HepG2 (cell line): ENCODE measurements around the gene AADACL2.

Experiments
- CTCF ChIP-seq: sonication (generic); formaldehyde crosslinking; IDR thresholded peaks from 2 replicates; pipeline ENCODE4 v1.5.0; 2020; ENCODE audit warnings: mild to moderate bottlenecking, missing genetic modification reagents, moderate library complexity
- HNRNPK ChIP-seq: fragments of 200-400 bp; formaldehyde crosslinking; IDR thresholded peaks from 2 replicates; pipeline ENCODE4 v1.6.1; 2018; ENCODE audit warnings: low read length, low read depth, moderate library complexity, mild to moderate bottlenecking; ENCODE audit not compliant: poor library complexity, severe bottlenecking
- NCOA5 ChIP-seq: sonication (generic); formaldehyde crosslinking; IDR thresholded peaks from 2 replicates; pipeline ENCODE4 v1.4.0; 2020; ENCODE audit warnings: missing genetic modification reagents
- POLR2A ChIP-seq, 2 experiments: IDR thresholded peaks; 2 replicates each; pipeline ENCODE4 v1.6.1; 2011; ENCODE audit warnings: low read depth in 2 of 2, low read length in 2 of 2, mild to moderate bottlenecking in 1 of 2, moderate library complexity in 1 of 2; ENCODE audit not compliant: insufficient read depth in 1 of 2
- POLR2AphosphoS5 ChIP-seq: IDR thresholded peaks from 2 replicates; pipeline ENCODE4 v1.6.1; 2012; ENCODE audit warnings: low read depth, low read length
- PRMT3 ChIP-seq: sonication (generic); formaldehyde crosslinking; IDR thresholded peaks from 2 replicates; pipeline ENCODE4 v1.8.1; 2022; ENCODE audit warnings: low read depth, mild to moderate bottlenecking, moderate library complexity, missing genetic modification reagents, borderline replicate concordance
- REPIN1 ChIP-seq: sonication (generic); formaldehyde crosslinking; IDR thresholded peaks from 2 replicates; pipeline ENCODE4 v1.8.0; 2022; ENCODE audit warnings: missing genetic modification reagents, low read depth, mild to moderate bottlenecking, borderline replicate concordance
- REST ChIP-seq, 2 experiments: IDR thresholded peaks; 2 replicates each; pipeline ENCODE4 v1.6.1; 2011 to 2012; ENCODE audit warnings: low read length in 2 of 2, borderline replicate concordance in 1 of 2, low read depth in 1 of 2, mild to moderate bottlenecking in 1 of 2, moderate library complexity in 1 of 2
- RFX5 ChIP-seq: IDR thresholded peaks from 2 replicates; pipeline ENCODE4 v1.6.1; 2011; ENCODE audit warnings: low read depth, low read length, improper control_type of control experiment
- SP1 ChIP-seq, 2 experiments: fragments of 450-650 bp in 1 of 2; sonication (generic) in 1 of 2; formaldehyde crosslinking in 1 of 2; IDR thresholded peaks; 2 replicates each; pipeline versions ENCODE4 v1.4.0 to v1.6.1; 2016 to 2020; ENCODE audit warnings: missing genetic modification reagents in 1 of 2
- ZBTB37 ChIP-seq: sonication (generic); formaldehyde crosslinking; IDR thresholded peaks from 2 replicates; pipeline ENCODE4 v1.4.0; 2020; ENCODE audit warnings: mild to moderate bottlenecking, missing genetic modification reagents
- ZFP37 ChIP-seq: sonication (generic); formaldehyde crosslinking; IDR thresholded peaks from 2 replicates; pipeline ENCODE4 v1.4.0; 2020; ENCODE audit warnings: missing genetic modification reagents, borderline replicate concordance
- ZNF24 ChIP-seq: fragments of 450-650 bp; IDR thresholded peaks from 2 replicates; pipeline ENCODE4 v1.6.1; 2017; ENCODE audit warnings: antibody characterized with exemption, mild to moderate bottlenecking
- ZNF335 ChIP-seq: sonication (generic); formaldehyde crosslinking; IDR thresholded peaks from 2 replicates; pipeline ENCODE4 v1.4.0; 2020; ENCODE audit warnings: missing genetic modification reagents

- TF ChIP-seq ZNF335 (no peak), CTCF (no peak), RFX5 (no peak), POLR2A (IDR thresholded peaks at IDR 0.05; ENCODE audit: insufficient read depth in 1 of 2, low read depth in 2 of 2, low read length in 2 of 2) (no peak), PRMT3 (no peak), ZNF24 (no peak), POLR2AphosphoS5 (no peak), REPIN1 (CRISPR knock-in tag) (no peak), REST (IDR thresholded peaks at IDR 0.05; ENCODE audit: borderline replicate concordance in 1 of 2, low read depth in 1 of 2, low read length in 2 of 2) (no peak), ZFP37 (CRISPR knock-in tag) (no peak), NCOA5 (CRISPR knock-in tag) (no peak), ZBTB37 (CRISPR knock-in tag) (no peak), HNRNPK (no peak), SP1 (IDR thresholded peaks at IDR 0.05) (no peak), SP1 (CRISPR knock-in tag; IDR thresholded peaks at IDR 0.05) (no peak)
Measured at GRCh38 chr3:151732861-151733260, 866 bp upstream of the AADACL2 start.
